Left colon (tissue), 2 donors: ENCODE measurements around the gene KAZN. TPM values are rescaled to one million over a fixed set of nuclear protein-coding genes. Genes with fewer than 3 reads are reported as not detected.

Experiments
- ATAC-seq: fragments of 200-7000 bp; cut with Tn5 transposase; one replicate; pipeline ENCODE4 v1.9.1; 2020; ENCODE audit warnings: mild to moderate bottlenecking, moderate library complexity
- DNase-seq, 2 donors: peaks; one replicate each; pipeline ENCODE4 v3.0.0-alpha.2; 2020
- intact Hi-C, 2 donors: fragments of 100-400 bp; cut with DNase I in 1 of 2; cut with micrococcal nuclease in 1 of 2; formaldehyde crosslinking; loops; one replicate each; pipeline versions ENCODE4 v1.11.2 to v1.14.0; 2022; cut with DNase I, micrococcal nuclease
- total RNA-seq, 2 donors: library from RNA; stranded (reverse); fragmentation: NEBNext Ultra II Directional; extraction: Animal tissue kit (Norgen Biotek cat#: 25700); gene quantifications; one replicate each; pipeline ENCODE4 v1.2.1, GENCODE V29; 2021
- donor health status: DM: no; HTN: no; CAD: no.
- donor health status: DM: yes; HTN: yes; CAD: no.

KAZN gene
- total RNA-seq, 2 donors from 2014 or later: 11.4 to 14.2 TPM

GRCh38 chr1:14631421-14631820 lies 32.9 kb downstream of the KAZN start:
- no peak for ATAC-seq
- DNase-seq: no peak
- intact Hi-C loops: no loop called here

GRCh38 chr1:14634486-14634885 lies 36.0 kb downstream of the KAZN start:
- intact Hi-C loops: no loop called here
- ATAC-seq (no peak), DNase-seq (no peak)

- ATAC-seq (no peak), DNase-seq (no peak)
- intact Hi-C loops: no loop called here
Measured at GRCh38 chr1:14635421-14635820, 36.9 kb downstream of the KAZN start.

GRCh38 chr1:14636897-14637632 lies 38.6 kb downstream of the KAZN start:
- ATAC-seq (no peak), DNase-seq (no peak)
- intact Hi-C loops: no loop called here

- intact Hi-C loops: no loop called here
- DNase-seq (no peak), ATAC-seq (no peak)
Measured at GRCh38 chr1:14639291-14640050, 41.0 kb downstream of the KAZN start.

- DNase-seq (no peak), ATAC-seq (no peak)
- intact Hi-C loops: no loop called here
Measured at GRCh38 chr1:14642712-14643111, 44.2 kb downstream of the KAZN start.

GRCh38 chr1:14646973-14647372 lies 48.5 kb downstream of the KAZN start:
- DNase-seq: no peak
- ATAC-seq: no peak
- intact Hi-C loops: no loop called here

- no peak for ATAC-seq
- DNase-seq: no peak
- intact Hi-C loops: no loop called here
Measured at GRCh38 chr1:14647777-14648176, 49.3 kb downstream of the KAZN start.

- intact Hi-C loops: no loop called here
- DNase-seq (no peak), ATAC-seq (no peak)
Measured at GRCh38 chr1:14648391-14648790, 49.9 kb downstream of the KAZN start.

GRCh38 chr1:14648896-14649855 lies 50.7 kb downstream of the KAZN start:
- ATAC-seq (no peak), DNase-seq (no peak)
- intact Hi-C loops: no loop called here

GRCh38 chr1:14649976-14650375 lies 51.5 kb downstream of the KAZN start:
- DNase-seq (no peak), ATAC-seq (no peak)
- intact Hi-C loops: no loop called here

- ATAC-seq: no peak
- intact Hi-C loops: no loop called here
Measured at GRCh38 chr1:14650951-14651350, 52.5 kb downstream of the KAZN start.

GRCh38 chr1:14652840-14653239 lies 54.4 kb downstream of the KAZN start:
- DNase-seq: no peak
- no peak for ATAC-seq
- intact Hi-C loops: no loop called here

More at GRCh38 chr1:14650951-14651350, 52.5 kb downstream of the KAZN start:
- DNase-seq: no peak

- DNase-seq (no peak), ATAC-seq (no peak)
- intact Hi-C loops: no loop called here
Measured at GRCh38 chr1:14653461-14653960, 55.0 kb downstream of the KAZN start.

- intact Hi-C loops: no loop called here
- DNase-seq: no peak
- no peak for ATAC-seq
Measured at GRCh38 chr1:14654554-14654953, 56.1 kb downstream of the KAZN start.

GRCh38 chr1:14655385-14655784 lies 56.9 kb downstream of the KAZN start:
- ATAC-seq (no peak), DNase-seq (no peak)
- intact Hi-C loops: no loop called here

GRCh38 chr1:14656384-14656937 lies 58.0 kb downstream of the KAZN start:
- ATAC-seq: no peak
- no peak for DNase-seq
- intact Hi-C loops: no loop called here

GRCh38 chr1:14658642-14659041 lies 60.2 kb downstream of the KAZN start:
- no peak for ATAC-seq
- DNase-seq: no peak
- intact Hi-C loops: no loop called here

- DNase-seq: no peak
- intact Hi-C loops: no loop called here
- ATAC-seq: no peak
Measured at GRCh38 chr1:14659913-14660312, 61.4 kb downstream of the KAZN start.
